Loucy (cell line): ENCODE results near the gene CS.

Experiments
- H2AFZ ChIP-seq: fragments of 200-600 bp; sonication (generic); 2 replicates; pipeline ENCODE4 v1.6.0; 2016; ENCODE audit warnings: antibody characterized with exemption, mild to moderate bottlenecking, low read length, moderate library complexity
- H3F3A ChIP-seq: fragments of 200-600 bp; 2 replicates; pipeline ENCODE4 v1.6.0; 2016; ENCODE audit warnings: antibody characterized with exemption, low read depth, mild to moderate bottlenecking
- H3K27me3 ChIP-seq: fragments of 200-600 bp; sonication (generic); 2 replicates; pipeline ENCODE4 v1.6.1; 2014; ENCODE audit warnings: low read length, mild to moderate bottlenecking; ENCODE audit not compliant: insufficient read depth, poor library complexity, severe bottlenecking
- H3K36me3 ChIP-seq: fragments of 200-600 bp; sonication (generic); 2 replicates; pipeline ENCODE4 v1.6.1; 2016; ENCODE audit warnings: low read length; ENCODE audit not compliant: insufficient read depth
- H3K4me1 ChIP-seq: fragments of 200-600 bp; sonication (generic); 2 replicates; pipeline ENCODE4 v1.5.1; 2014; ENCODE audit warnings: low read length, mild to moderate bottlenecking; ENCODE audit not compliant: insufficient read depth, poor library complexity, severe bottlenecking
- H3K4me2 ChIP-seq: fragments of 200-600 bp; sonication (generic); 2 replicates; pipeline ENCODE4 v1.6.0; 2014; ENCODE audit warnings: antibody characterized with exemption, low read length, low read depth, mild to moderate bottlenecking; ENCODE audit not compliant: poor library complexity, severe bottlenecking
- H3K4me3 ChIP-seq: fragments of 200-600 bp; sonication (generic); 2 replicates; pipeline ENCODE4 v1.5.1; 2014; ENCODE audit warnings: low read length, mild to moderate bottlenecking, mixed read lengths; ENCODE audit not compliant: poor library complexity, severe bottlenecking
- H3K79me2 ChIP-seq: fragments of 200-600 bp; sonication (generic); 2 replicates; pipeline ENCODE4 v1.6.1; 2014; ENCODE audit warnings: low read length; ENCODE audit not compliant: insufficient read depth
- H3K9ac ChIP-seq: fragments of 200-600 bp; sonication (generic); 2 replicates; pipeline ENCODE4 v1.6.0; 2014; ENCODE audit warnings: mild to moderate bottlenecking, low read depth, low read length, moderate library complexity; ENCODE audit not compliant: poor library complexity, severe bottlenecking
- H3K9me2 ChIP-seq: fragments of 200-600 bp; sonication (generic); replicated peaks from 2 replicates; pipeline ENCODE4 v1.6.1; 2016; ENCODE audit warnings: low read depth, low read length, mixed read lengths
- H3K9me3 ChIP-seq: fragments of 200-600 bp; sonication (generic); 2 replicates; pipeline ENCODE4 v1.6.1; 2014; ENCODE audit warnings: mild to moderate bottlenecking, antibody characterized with exemption, low read length, low read depth; ENCODE audit not compliant: insufficient read depth
- H4K20me1 ChIP-seq: fragments of 200-600 bp; sonication (generic); 2 replicates; pipeline ENCODE4 v1.6.0; 2014; ENCODE audit warnings: antibody characterized with exemption, low read length, mild to moderate bottlenecking; ENCODE audit not compliant: insufficient read depth, poor library complexity, severe bottlenecking
- CTCF ChIP-seq: fragments of 200-600 bp; sonication (generic); conservative IDR thresholded peaks from 2 replicates; pipeline ENCODE4 v1.5.1; 2014; ENCODE audit warnings: mild to moderate bottlenecking, antibody characterized with exemption, low read length
- EZH2phosphoT487 ChIP-seq: fragments of 200-600 bp; IDR thresholded peaks from 2 replicates; pipeline ENCODE4 v1.6.1; 2018; ENCODE audit warnings: antibody characterized with exemption, mild to moderate bottlenecking, moderate library complexity, borderline replicate concordance

CS gene

GRCh38 chr12:56248711-56249110 lies 51.4 kb downstream of the CS start:
- H2AFZ ChIP-seq = no peak overlapping the region
- no peaks in the 10 kb centered on the region for H4K20me1 ChIP-seq
- H3K9me3 ChIP-seq = no peaks in the 10 kb centered on the region
- TF ChIP-seq EZH2phosphoT487 = no peak
- no peak for TF ChIP-seq CTCF
- no peak overlapping the region for H3K4me2 ChIP-seq
- no peaks in the 10 kb centered on the region for H3K79me2 ChIP-seq
- H3K27me3 ChIP-seq = no peaks in the 10 kb centered on the region
- H3K4me3 ChIP-seq = no peak overlapping the region
- no peaks in the 10 kb centered on the region for H3F3A ChIP-seq
- no peaks in the 10 kb centered on the region for H3K9me2 ChIP-seq
- peaks cover 66% of the 10 kb centered on the region; the same call in 1 of the 2 replicates for H3K36me3 ChIP-seq
- no peak overlapping the region for H3K9ac ChIP-seq
- H3K4me1 ChIP-seq = no peaks in the 10 kb centered on the region

GRCh38 chr12:56247923-56248322 lies 52.2 kb downstream of the CS start:
- Histone ChIP-seq H3K27me3 (no peaks in the 10 kb centered on the region), H2AFZ (no peak overlapping the region), H3K4me3 (no peak overlapping the region), H3K4me2 (no peak overlapping the region), H3K9me3 (no peaks in the 10 kb centered on the region), H3K79me2 (no peaks in the 10 kb centered on the region), H3K9ac (no peak overlapping the region), H4K20me1 (no peaks in the 10 kb centered on the region), H3K9me2 (no peaks in the 10 kb centered on the region), H3K4me1 (no peaks in the 10 kb centered on the region), H3K36me3 (peaks cover 66% of the 10 kb centered on the region; the same call in 1 of the 2 replicates), H3F3A (no peaks in the 10 kb centered on the region)
- TF ChIP-seq EZH2phosphoT487 (no peak), CTCF (no peak)

GRCh38 chr12:56244494-56244893 lies 55.6 kb downstream of the CS start:
- H3F3A ChIP-seq = no peaks in the 10 kb centered on the region
- H3K79me2 ChIP-seq = no peaks in the 10 kb centered on the region
- TF ChIP-seq EZH2phosphoT487 (no peak), CTCF (no peak)
- no peaks in the 10 kb centered on the region for H3K27me3 ChIP-seq
- peaks cover 72% of the 10 kb centered on the region; the same call in 1 of the 2 replicates for H3K36me3 ChIP-seq
- H3K9ac ChIP-seq = no peak overlapping the region
- H3K9me2 ChIP-seq = no peaks in the 10 kb centered on the region
- H4K20me1 ChIP-seq = no peaks in the 10 kb centered on the region
- H2AFZ ChIP-seq = no peak overlapping the region
- H3K9me3 ChIP-seq = no peaks in the 10 kb centered on the region
- no peaks in the 10 kb centered on the region for H3K4me1 ChIP-seq
- no peak overlapping the region for H3K4me2 ChIP-seq
- no peak overlapping the region for H3K4me3 ChIP-seq
